IPS DF 4.7 (cell line): ENCODE results near the gene EDN3.

ENCODE experiments used
- DNase-seq: peaks from one replicate; pipeline ENCODE4 v3.0.0-alpha.2; 2013; ENCODE audit warnings: low spot score; ENCODE audit errors: extremely low read depth

Gene EDN3

DNA sequence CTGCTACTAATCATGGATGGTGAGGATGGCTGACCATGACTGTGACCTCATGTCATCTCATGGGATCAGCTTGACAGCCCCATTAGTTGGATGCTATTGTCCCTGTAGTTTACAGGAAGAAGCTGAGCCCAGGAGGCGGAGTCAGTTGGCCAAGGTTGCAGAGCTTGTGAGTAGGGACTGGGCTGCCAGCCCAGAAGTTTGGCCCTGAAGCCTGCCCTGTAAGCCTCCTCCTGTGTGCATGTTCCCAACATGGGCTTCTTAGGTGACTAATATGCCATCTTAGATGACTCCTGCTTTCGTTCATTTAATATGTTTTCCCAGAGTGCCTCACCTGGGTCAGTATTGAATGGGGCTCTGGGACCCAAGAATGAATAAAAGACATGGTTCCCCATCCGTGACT is 6.9 kb downstream of the EDN3 start:
- DNase-seq, result no peak

- DNase-seq, result no peak
These were observed 8.2 kb downstream of the EDN3 start for GRCh38 chr20:59308493-59309201.

DNA sequence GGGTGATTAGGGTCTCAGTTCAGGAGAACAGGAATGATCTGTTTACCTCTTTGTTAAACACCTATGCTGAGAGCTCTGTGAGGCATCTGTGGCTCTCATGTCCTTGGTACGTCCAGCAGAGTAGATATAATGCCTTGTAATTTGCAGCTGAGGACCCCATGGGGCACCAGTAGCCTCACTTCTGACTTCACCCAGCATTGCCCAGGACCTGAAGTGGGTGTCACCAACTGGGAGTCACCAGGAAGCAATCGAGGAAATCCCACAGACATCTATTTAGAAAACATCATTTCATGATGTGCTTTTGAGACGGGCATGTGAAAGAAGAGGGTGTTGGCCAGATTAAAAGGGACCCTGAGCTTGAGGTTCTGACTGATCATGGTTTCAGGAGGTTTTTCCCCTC is 8.8 kb downstream of the EDN3 start:
- DNase-seq, result no peak

- DNase-seq, result no peak
These were observed 14.6 kb downstream of the EDN3 start for GRCh38 chr20:59314997-59315396.

DNA sequence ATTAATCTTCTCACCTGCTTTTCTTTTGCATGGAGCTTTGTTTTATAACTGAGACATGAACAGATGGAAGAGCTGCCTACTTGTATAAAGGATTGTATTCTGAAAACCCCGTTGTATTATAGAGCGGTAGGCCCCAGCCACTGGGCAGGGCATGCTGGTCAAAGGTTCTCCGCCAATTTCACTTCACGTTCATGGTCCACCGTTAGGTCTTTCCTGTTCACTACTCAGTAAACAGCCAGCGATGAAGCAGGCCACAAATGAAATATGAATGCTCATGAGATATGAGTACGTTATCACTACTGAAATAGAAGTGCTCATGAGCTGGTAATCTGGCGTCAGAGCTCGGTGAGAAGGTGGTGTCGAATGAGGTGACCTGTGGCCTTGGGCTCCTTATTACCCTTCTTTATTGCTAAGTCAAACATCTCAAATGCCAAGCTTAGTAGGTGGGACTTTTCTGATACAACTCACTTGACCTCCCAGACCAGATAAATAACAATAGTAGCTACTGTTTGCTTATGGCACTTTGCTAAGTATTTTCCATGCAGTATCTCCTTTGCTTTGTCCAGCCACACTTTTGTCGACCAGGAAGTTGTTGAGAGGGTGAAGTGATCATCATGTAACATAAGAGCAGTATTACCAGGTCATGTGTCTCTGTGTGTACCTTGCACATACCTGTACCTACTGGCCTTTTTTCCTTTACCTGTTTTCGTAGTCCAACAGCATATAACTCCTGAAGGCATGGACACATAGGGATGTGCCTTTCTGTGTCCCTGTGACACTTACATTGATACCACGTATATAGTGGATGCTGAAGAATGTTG is 16.7 kb downstream of the EDN3 start:
- DNase-seq, result no peak

- no peak for DNase-seq
These were observed 17.9 kb downstream of the EDN3 start for GRCh38 chr20:59318201-59318790.

DNA sequence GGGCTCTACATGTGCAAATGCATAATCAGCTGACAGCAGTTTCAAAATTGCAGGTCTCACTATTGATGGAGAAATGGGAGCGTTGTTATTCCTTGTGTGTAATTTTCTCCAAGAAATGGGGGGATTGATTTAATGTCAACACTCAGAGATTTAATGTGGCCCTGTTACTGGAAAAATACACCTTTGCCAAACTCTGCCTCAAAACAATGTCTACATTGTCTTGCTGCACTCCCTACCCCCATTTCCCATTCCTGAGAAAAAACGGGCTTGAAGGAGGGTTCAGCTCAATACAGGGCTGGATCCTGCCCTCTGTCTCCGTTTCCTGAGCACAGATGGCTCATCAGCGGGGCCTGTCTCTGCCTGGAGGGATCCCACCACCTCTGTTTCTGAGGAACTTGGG is 18.4 kb downstream of the EDN3 start:
- DNase-seq, result no peak

GRCh38 chr20:59320426-59320825 is 20.0 kb downstream of the EDN3 start:
- no peak for DNase-seq

- no peak for DNase-seq
These were observed 20.6 kb downstream of the EDN3 start for GRCh38 chr20:59320854-59321647.

DNA sequence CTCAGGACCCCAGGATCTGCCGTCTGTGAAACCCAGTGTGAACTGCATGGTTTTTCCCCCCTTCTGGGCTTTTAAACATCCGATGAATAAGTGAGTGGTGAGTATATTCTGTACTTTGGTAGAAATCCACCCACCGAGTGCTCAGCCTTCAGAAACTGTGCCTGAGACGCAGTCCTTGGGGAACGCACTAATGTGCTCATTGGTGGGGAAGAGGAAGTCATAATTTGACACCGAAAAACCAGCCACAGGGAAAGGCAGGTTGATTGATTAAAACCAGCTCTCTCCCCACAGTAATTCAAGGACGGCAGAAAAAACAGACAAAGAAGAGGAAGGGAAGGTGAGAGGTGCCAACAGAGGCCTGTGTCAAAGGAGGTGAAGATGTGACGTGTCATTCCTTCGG is 21.7 kb downstream of the EDN3 start:
- no peak for DNase-seq

DNA sequence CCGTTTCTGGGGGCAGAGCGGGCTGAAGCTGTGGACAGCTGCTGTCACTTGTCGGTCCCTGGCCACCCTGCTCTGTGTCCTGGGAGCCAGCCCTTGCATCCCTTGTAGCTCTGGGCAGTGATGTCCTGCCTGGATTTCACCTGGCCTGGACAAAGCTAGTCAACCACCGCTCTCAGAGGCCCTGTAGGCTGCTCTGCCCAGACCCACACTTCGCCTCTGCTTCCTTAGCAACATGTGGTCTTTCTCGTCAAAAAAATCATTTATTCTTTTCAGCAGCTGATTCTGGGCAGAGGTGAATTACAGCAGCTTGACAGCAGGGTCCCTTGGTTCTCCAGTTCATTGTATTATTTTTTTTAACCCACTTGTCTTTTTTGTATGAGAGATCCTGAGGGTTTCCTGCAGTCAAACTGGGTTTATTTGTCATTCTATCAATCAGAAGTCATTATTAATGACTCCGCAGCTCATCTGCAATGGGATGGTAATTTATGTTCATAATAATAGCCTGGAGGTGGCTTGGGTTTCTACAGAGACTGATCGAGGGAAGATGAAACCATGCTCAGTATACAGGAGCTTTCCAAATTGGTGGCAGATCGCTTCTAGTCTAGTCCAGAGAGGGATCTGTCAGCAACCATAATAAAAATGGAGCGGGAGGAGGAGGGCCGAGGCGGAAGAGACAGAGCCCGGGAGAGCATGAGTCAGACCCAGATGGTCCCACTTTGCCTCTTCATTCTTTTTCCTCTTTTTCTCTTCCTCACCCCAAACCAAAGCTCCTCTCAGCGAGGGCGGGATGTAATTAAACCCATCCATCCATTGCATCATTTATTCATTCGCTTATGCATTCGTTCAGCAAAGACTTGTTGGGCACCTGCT is 22.4 kb downstream of the EDN3 start:
- DNase-seq, result no peak

DNA sequence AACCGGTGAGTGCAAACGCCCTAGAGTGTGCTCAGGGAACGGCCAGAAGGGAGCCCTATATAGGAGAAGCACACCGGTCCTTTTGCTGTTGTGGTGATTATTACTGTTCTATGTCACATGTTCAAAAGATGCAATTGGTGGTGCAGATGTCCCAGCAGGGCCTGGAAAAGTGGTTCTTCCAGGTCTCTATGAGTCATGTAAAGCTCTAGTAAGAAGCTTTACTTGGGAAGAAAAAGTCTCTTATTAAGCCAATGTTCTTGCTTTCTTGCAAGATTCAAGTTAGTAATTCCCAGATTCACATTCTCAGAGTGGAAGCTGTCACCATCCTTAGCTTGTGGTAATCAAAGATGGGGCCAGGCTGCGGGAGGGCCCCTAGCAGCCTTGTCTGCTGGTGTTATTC is 23.3 kb downstream of the EDN3 start:
- no peak for DNase-seq

DNA sequence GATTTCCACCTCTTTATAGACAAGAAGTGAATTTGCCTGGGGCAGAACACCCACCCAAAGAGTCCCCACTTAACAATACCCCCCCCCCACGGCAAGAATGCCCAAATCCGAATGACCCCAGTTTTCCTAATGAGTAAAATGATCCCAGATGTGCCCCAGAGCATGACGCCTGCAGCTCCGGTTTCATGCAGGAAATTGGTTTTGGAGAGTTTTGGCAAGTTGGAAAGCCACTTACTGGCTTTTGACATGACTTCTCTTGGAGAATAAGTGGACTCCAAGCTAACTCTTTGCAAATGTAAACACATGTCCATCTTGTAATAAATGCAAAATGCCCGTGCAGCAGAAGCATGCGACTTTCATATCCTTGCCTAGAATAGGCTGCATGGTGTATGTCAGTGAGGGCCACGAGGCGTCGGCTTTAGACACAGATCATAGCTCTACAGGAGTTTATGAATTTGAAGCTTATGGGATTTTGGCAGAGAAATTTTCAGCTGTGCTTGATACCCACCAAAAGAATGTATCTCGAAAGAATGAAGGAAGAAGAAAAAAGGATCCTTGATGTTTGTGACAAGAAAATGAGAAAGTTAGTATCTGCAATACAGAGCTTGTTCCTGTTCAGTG is 24.2 kb downstream of the EDN3 start:
- no peak for DNase-seq

GRCh38 chr20:59325142-59325523 is 24.7 kb downstream of the EDN3 start:
- DNase-seq, result no peak

GRCh38 chr20:59326188-59326587 is 25.8 kb downstream of the EDN3 start:
- DNase-seq, result no peak

DNA sequence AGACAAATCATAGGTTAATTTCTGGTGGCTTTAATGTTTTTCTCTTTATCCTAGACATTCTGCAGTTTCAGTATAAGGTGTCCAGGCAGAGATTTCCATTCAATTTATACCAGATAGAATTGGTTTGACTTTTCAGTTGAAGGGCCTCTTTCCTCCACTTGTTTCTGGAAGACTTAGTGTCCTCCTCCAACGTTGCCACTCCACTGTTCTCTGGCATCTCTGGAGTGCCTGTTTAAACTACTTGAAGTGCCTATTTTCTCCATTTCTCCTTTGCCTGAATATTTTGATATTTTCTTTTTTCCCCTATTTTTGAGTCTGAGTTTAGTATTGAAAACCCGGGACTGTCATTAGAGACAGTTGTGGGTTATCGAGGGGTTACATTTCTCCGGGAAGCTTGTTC is 27.7 kb downstream of the EDN3 start:
- no peak for DNase-seq

DNA sequence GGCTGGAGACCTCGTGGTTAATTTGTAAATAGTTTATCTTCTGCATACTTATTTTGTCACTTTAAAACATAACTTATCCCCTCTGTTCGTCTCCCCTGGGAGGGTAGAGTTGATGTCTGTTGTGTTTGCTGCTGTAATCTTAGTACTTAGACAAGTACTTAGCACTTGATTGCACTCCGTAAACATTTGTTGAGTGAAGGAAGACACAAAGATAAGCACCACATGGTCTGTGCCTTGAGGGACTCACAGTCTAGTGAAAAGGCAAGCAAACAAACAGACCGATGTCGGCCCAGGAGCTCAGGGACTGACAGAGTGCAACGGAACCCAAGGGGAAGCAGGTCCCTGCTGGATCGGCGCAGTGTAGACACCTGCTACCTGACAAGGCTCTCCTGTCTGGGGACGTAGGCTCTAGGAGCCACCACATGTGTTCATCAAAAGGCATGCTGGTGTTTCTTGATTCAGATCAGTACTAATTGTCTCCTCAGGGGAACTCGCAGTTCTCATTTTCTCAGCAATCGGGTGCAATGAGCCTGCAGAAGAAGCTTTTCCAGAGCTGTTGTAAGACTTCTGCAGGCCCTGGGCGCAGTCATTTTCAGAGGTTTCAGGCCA is 31.4 kb downstream of the EDN3 start:
- DNase-seq, result no peak

DNA sequence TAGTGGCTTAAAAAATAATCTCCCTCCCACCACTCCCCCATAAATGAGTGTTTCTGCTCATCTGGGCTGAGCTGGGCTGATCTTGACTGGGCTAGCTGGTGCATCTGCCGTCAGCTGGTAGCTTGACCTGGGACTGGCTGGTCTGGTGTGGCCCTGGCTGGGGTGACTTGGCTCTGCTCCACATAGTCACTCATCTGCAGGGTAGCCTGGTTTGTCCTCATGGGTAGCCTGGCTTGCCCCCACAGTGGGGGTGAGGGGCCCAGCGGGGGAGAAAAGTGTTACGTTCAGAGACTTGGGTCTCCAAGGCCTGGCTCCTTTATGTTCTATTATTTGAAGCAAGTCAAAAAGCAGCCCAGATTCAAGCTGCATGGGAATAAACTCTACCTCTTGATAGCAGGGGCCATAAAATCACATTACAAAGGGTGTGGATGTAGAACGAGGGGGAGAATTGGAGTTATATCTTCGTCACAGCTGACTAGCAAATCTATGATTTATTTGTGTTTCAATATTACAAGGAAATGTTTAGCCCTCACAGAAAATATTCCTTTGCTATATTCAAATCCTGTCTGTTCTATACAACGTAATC is 32.9 kb downstream of the EDN3 start:
- DNase-seq, result no peak

DNA sequence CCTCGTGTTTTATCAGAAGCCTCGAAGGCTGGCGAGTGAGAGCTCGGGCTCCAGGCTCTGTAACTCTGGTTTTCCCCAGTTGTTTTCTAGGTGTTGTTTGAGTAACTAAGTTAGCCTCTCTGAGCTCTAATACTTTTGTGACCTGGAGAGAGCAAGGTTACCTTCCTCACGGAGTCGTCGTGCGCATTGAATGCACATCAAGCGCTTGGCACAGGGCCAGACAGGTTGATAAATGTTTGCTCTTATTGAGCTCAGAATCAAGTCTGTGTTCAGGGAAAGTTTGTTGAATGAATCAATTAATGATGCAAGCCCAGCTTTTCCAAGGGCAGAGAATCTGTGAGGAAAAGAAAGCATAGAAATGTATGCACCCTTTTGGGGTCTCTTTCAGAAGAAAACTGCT is 33.5 kb downstream of the EDN3 start:
- no peak for DNase-seq
